HUES6 (cell line): Measurements from ENCODE around the gene DRD4.
A peak's percentile ranks its signal among the peaks of the same experiment; 100 is the strongest.

ENCODE experiments used
- H3K27ac ChIP-seq: 2 replicates; pipeline ENCODE4 v1.7.0; 2013; ENCODE audit warnings: low read depth, mild to moderate bottlenecking, low read length, inconsistent platforms
- H3K27me3 ChIP-seq: 2 replicates; pipeline ENCODE4 v1.6.1; 2013; ENCODE audit warnings: low read length; ENCODE audit not compliant: control insufficient read depth, insufficient read depth
- H3K36me3 ChIP-seq: 2 replicates; pipeline ENCODE4 v1.6.1; 2013; ENCODE audit warnings: low read length; ENCODE audit not compliant: control insufficient read depth, insufficient read depth
- H3K4me1 ChIP-seq: 2 replicates; pipeline ENCODE4 v1.6.1; 2013; ENCODE audit warnings: low read length; ENCODE audit not compliant: control insufficient read depth, insufficient read depth
- H3K4me3 ChIP-seq: 2 replicates; pipeline ENCODE4 v1.5.1; 2013; ENCODE audit warnings: low read depth, low read length
- H3K9ac ChIP-seq: one replicate; pipeline ENCODE4 v1.6.1; 2013; ENCODE audit warnings: mild to moderate bottlenecking, low read length
- H3K9me3 ChIP-seq: 2 replicates; pipeline ENCODE4 v1.6.1; 2013; ENCODE audit warnings: low read depth, low read length; ENCODE audit not compliant: control insufficient read depth, insufficient read depth

Gene DRD4

DNA sequence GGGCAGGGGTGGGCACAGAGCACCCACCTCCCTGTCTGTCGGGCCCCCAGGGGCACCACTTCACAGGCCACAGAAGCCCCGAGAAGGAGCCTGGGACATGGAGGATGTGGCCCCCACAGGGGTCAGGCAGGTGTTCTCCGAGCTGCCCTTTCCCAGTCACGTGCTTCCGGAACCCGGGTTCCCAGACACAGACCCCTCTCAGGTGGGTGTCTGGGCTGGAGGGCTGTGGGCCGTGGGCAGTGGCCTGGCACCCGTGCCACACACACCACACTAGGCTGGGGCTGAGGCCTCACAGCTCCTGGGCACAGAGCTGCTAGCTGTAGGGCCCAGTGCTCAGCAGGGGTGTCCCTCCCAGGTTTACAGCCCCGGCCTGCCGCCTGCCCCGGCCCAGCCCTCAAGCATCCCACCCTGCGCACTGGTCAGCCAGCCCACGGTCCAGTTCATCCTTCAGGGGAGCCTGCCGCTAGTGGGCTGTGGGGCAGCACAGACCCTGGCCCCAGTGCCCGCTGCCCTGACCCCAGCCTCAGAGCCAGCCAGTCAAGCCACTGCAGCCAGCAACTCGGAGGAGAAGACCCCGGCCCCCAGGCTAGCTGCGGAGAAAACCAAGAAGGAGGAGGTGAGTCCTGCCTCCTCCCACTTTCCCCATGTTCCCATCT is 26.8 kb upstream of the DRD4 start:
- no peaks in the 10 kb centered on the region for H3K9me3 ChIP-seq
- H3K4me3 ChIP-seq = no peak overlapping the region
- no peaks in the 10 kb centered on the region for H3K27me3 ChIP-seq
- no peak overlapping the region for H3K27ac ChIP-seq
- H3K36me3 ChIP-seq = peaks cover 81% of the 10 kb centered on the region
- H3K4me1 ChIP-seq = peaks cover 12% of the 10 kb centered on the region; the same call in 1 of the 2 replicates
- no peak overlapping the region for H3K9ac ChIP-seq

DNA sequence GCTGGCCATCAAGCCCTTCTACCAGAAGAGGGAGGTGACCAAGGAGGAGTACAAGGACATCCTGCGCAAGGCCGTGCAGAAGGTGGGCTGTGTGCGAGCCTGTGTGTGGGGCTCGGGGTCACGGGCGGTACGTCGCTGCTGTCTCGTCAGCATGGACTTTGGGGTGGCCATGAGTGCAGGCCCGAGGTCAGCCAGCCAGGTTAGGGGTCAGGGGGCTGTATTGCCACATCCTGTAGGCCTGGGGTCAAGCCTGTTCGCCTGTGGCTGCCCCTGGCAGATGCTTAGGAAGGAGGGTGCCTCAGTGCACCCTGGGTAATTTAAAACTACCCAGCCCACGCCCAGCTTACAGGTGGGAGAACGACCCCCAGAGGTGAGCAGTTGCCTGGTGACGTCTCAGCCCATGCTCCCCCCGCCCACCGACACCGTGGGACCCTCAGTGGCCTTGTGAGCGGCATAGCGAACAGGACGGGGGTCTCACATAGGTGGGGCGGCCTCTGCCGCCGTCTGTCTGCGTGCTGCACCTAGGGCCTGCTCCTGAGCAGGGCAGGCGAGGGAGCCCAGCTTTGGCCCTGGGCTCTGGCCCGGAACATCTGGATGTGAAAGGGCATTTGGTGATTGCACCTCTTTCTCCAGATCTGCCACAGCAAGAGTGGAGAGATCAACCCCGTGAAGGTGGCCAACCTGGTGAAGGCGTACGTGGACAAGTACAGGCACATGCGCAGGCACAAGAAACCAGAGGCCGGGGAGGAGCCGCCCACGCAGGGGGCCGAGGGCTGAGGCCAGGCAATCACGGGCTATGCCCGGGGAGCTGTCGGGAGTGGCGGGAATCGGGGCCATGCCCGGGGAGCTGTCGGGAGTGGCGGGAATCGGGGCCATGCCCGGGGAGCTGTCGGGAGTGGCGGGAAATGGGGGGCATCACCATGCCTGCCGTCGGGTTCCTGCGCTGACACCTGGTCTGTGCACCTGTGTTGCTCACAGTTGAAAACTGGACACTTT is 25.8 kb upstream of the DRD4 start:
- H3K36me3 ChIP-seq = peaks cover 71% of the 10 kb centered on the region
- no peaks in the 10 kb centered on the region for H3K9me3 ChIP-seq
- no peak overlapping the region for H3K4me3 ChIP-seq
- H3K27me3 ChIP-seq = no peaks in the 10 kb centered on the region
- no peak overlapping the region for H3K27ac ChIP-seq
- H3K9ac ChIP-seq = no peak overlapping the region
- H3K4me1 ChIP-seq = peaks cover 16% of the 10 kb centered on the region; the same call in 1 of the 2 replicates

DNA sequence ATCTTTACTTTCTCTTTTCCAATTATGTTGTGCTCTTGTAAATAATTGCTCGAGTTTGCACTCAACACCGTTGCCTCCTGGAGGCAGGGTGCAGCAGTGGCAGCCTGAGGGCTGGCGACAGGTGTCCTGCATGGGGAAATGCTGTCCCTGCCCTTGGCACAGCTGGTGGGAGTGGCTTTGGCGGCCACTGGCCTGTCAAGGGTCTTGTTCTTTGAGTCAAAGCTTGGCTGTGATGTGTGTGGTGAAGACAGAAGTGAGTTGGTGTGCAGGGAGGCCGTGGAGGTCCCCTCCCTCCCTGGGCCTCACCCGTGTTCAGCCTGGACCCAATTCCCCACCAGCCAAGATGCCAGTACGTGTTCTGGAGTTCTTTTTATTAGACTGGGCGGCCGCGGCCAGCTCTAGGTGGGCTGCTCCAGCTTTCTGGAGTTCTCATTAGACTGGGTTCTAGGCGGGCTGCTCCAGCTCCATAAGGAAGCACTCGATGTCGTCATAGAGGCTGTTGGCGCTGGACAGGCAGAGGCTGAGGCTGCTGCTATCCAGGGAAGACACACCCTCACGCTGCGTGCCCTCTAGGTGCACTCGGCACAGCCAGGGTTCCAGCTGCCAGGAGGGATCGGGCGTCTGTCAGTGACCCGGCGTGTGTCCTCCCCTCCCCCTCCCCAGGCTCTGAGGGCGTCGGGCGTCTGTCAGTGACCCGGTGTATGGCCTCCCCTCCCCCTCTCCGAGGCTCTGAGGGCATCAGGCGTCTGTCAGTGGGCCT is 24.7 kb upstream of the DRD4 start:
- H3K4me3 ChIP-seq = no peak overlapping the region
- H3K27ac ChIP-seq = no peak overlapping the region
- peaks cover 16% of the 10 kb centered on the region; the same call in 1 of the 2 replicates for H3K4me1 ChIP-seq
- H3K9ac ChIP-seq = no peak overlapping the region
- H3K36me3 ChIP-seq = peaks cover 60% of the 10 kb centered on the region
- no peaks in the 10 kb centered on the region for H3K9me3 ChIP-seq
- H3K27me3 ChIP-seq = no peaks in the 10 kb centered on the region

- no peak overlapping the region for H3K27ac ChIP-seq
- peaks cover 57% of the 10 kb centered on the region for H3K36me3 ChIP-seq
- peaks cover 16% of the 10 kb centered on the region; the same call in 1 of the 2 replicates for H3K4me1 ChIP-seq
- H3K27me3 ChIP-seq = no peaks in the 10 kb centered on the region
- H3K9me3 ChIP-seq = no peaks in the 10 kb centered on the region
- H3K4me3 ChIP-seq = no peak overlapping the region
- H3K9ac ChIP-seq = no peak overlapping the region
These were observed 24.1 kb upstream of the DRD4 start for GRCh38 chr11:612961-613300.

GRCh38 chr11:613369-613968 is 23.6 kb upstream of the DRD4 start:
- H3K27ac ChIP-seq = no peak overlapping the region
- H3K9me3 ChIP-seq = no peaks in the 10 kb centered on the region
- peaks cover 56% of the 10 kb centered on the region for H3K36me3 ChIP-seq
- H3K4me3 ChIP-seq = peak overlapping the region; percentile 40
- no peaks in the 10 kb centered on the region for H3K27me3 ChIP-seq
- H3K4me1 ChIP-seq = peaks cover 16% of the 10 kb centered on the region; the same call in 1 of the 2 replicates
- H3K9ac ChIP-seq = no peak overlapping the region

DNA sequence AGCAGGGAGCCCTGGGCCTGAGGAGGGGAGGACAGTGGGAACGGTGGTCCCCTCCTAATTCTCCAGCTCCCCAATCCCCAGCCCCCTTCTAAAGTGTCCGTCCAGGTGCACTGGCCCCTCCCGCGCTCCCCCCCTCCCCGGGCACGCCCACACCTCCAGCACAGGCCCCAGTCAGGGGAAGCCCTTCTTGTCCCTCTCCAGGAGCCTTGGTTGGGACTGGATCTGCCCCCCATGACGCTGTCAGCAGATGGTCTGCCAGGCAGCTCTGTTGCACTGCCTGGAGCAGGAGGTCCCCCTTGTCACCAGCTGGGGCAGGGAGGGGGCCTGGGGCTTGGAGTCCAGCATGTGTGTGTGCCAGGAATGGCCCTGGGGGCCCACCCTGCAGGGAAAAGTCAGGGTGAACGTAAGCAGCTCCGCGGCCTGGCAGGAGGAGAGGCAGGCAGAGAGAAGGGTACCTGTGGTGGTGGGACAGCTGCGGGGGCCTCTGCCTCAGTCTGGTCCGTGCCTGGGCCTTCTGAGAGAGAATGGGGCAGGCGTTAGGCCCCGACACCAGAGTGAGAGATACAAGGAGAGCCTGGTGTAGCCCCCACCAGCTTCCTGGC is 22.9 kb upstream of the DRD4 start:
- H3K27me3 ChIP-seq = no peaks in the 10 kb centered on the region
- H3K36me3 ChIP-seq = peaks cover 50% of the 10 kb centered on the region
- no peak overlapping the region for H3K27ac ChIP-seq
- H3K4me3 ChIP-seq = peak overlapping the region; percentile 40
- H3K9ac ChIP-seq = no peak overlapping the region
- peaks cover 16% of the 10 kb centered on the region; the same call in 1 of the 2 replicates for H3K4me1 ChIP-seq
- H3K9me3 ChIP-seq = no peaks in the 10 kb centered on the region

DNA sequence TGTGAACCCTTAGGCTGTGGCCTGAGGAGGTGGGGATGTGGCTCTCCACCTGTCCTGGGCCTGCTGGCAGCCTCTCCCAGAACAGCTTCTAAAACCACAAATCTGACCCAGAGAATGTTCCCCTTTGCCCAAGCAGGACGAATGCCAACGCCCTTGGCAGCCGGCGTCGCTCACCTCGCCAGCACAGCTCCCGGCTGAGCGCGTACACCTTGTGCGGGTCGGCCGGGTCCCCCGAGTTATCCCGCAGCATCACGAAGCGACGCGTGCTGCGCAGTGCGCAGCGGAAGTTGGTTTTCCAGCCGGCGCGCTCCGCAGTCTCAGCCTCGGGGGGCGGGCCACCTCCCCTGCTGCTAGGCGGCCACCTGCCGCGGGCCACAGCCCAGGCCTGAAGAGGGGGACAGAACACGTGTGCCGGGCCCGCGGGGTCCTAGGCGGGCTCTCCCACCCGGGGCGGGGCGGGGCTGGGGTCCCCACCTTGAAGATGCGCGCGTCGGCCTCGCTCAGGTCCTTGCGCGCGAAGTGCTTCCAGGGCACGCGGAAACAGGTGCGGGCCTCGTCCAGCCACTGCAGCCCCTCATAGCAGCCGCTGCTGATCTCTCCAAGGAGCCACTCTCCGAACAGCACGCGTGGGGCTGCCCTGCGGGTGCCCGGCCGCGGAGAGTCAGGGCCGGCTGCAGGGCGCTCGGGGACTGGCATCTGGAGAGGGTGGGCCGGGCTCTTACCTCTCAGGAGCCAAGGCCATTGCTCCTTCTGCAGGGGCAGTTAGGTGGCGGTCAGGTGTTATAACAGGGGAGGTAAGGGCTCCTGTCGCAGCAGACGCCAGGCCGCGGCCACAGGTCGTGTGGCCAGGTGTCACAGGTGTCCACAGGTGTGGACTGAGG is 22.2 kb upstream of the DRD4 start:
- H3K9ac ChIP-seq = peak overlapping the region; percentile 78
- peaks cover 42% of the 10 kb centered on the region for H3K36me3 ChIP-seq
- peaks cover 16% of the 10 kb centered on the region; the same call in 1 of the 2 replicates for H3K4me1 ChIP-seq
- H3K9me3 ChIP-seq = no peaks in the 10 kb centered on the region
- no peaks in the 10 kb centered on the region for H3K27me3 ChIP-seq
- H3K27ac ChIP-seq = no peak overlapping the region
- peak overlapping the region; percentile 63 for H3K4me3 ChIP-seq

- peaks cover 34% of the 10 kb centered on the region for H3K36me3 ChIP-seq
- peak within 1 kb of the TSS; percentile 63 for H3K4me3 ChIP-seq
- H3K9ac ChIP-seq = peak within 1 kb of the TSS; percentile 78
- no peaks in the 10 kb centered on the region for H3K9me3 ChIP-seq
- H3K27ac ChIP-seq = peak within 1 kb of the TSS; percentile 87
- H3K4me1 ChIP-seq = peaks cover 16% of the 10 kb centered on the region; the same call in 1 of the 2 replicates
- H3K27me3 ChIP-seq = no peaks in the 10 kb centered on the region
These were observed 21.4 kb upstream of the DRD4 start, which contains the start of gene IRF7 for GRCh38 chr11:615504-616319. TSS of gene IRF7 (minus strand) at chr11:615950. CDS start at chr11:615364, 586 bp downstream.
